Right lobe of liver (tissue), 6 donors: ENCODE measurements around the gene ADGRG2. TPM values are rescaled to one million over a fixed set of nuclear protein-coding genes. Genes with fewer than 3 reads are reported as not detected.

Experiments
- ATAC-seq, 4 donors: fragments of 200-7000 bp; cut with Tn5 transposase; one replicate each; pipeline ENCODE4 v1.9.1; 2020; ENCODE audit warnings: mild to moderate bottlenecking in 4 of 4, moderate library complexity in 4 of 4
- DNase-seq, 3 donors: peaks; one replicate each; pipeline ENCODE4 v3.0.0-alpha.2; 2020
- H3K27ac ChIP-seq, 3 donors: fragments of 200-600 bp; one replicate each; pipeline ENCODE4 v1.8.0; 2022
- H3K27me3 ChIP-seq, 2 donors: fragments of 200-600 bp; one replicate each; pipeline ENCODE4 v1.8.0; 2022
- H3K36me3 ChIP-seq, 4 donors: fragments of 200-600 bp; sonication (generic) in 1 of 4; one replicate each; pipeline versions ENCODE4 v1.5.1 to v1.8.0; 2017 to 2022; ENCODE audit warnings: control low read depth in 1 of 4
- H3K4me1 ChIP-seq, 4 donors: fragments of 200-600 bp; sonication (generic) in 1 of 4; one replicate each; pipeline versions ENCODE4 v1.5.1 to v1.8.0; 2017 to 2022; ENCODE audit warnings: control low read depth in 1 of 4
- H3K4me3 ChIP-seq, 3 donors: fragments of 200-600 bp; one replicate each; pipeline ENCODE4 v1.8.0; 2022
- H3K9me3 ChIP-seq, 4 donors: fragments of 200-600 bp; sonication (generic) in 1 of 4; one replicate each; pipeline versions ENCODE4 v1.5.1 to v1.8.0; 2017 to 2022; ENCODE audit warnings: control low read depth in 1 of 4
- CTCF ChIP-seq, 4 donors: fragments of 200-600 bp in 3 of 4; fragments of 450-650 bp in 1 of 4; IDR thresholded peaks; one replicate each; pipeline versions ENCODE4 v1.5.1 to v1.8.0; 2016 to 2022; ENCODE audit warnings: antibody characterized with exemption in 4 of 4, mild to moderate bottlenecking in 2 of 4
- POLR2A ChIP-seq: fragments of 450-650 bp; IDR thresholded peaks from one replicate; pipeline ENCODE4 v1.6.1; 2017; ENCODE audit warnings: antibody characterized with exemption, mild to moderate bottlenecking
- WGBS: methylation state at CpG from one replicate; pipeline ENCODE4 v1.1.6; 2018; ENCODE audit warnings: low coverage, low lambda C conversion rate; ENCODE audit not compliant: insufficient coverage; ENCODE audit errors: missing lambda C conversion rate; 5-methylcytosine and 5-hydroxymethylcytosine counted together
- intact Hi-C, 2 donors: fragments of 100-400 bp; cut with DNase I; formaldehyde crosslinking; loops; one replicate each; pipeline versions ENCODE4 v1.11.2 to v1.14.1; 2022
- total RNA-seq, 6 experiments: library from RNA; depleted of rRNA in 2 of 6; stranded (reverse); fragments of >200 nt in 2 of 6; fragmentation: NEBNext Ultra II Directional in 3 of 6; extraction: Animal tissue kit (Norgen Biotek cat#: 25700) in 3 of 6; gene quantifications; one replicate each; pipeline versions ENCODE4 v1.1.0 to v1.2.4, GENCODE V29; 2016 to 2023
- donor health status: DM: no; HTN: yes; CAD: no.
- donor health status: DM: no; HTN: no; CAD: no.
- donor health status: DM: no; HTN: no; CAD: no.
- donor health status: DM: no; HTN: yes; CAD: no.
- donor health status: DM: no; HTN: yes; CAD: no.

The ADGRG2 gene
- total RNA-seq, 6 experiments from 2014 or later = 0.53 to 3.5 (median 2.1) TPM

DNA sequence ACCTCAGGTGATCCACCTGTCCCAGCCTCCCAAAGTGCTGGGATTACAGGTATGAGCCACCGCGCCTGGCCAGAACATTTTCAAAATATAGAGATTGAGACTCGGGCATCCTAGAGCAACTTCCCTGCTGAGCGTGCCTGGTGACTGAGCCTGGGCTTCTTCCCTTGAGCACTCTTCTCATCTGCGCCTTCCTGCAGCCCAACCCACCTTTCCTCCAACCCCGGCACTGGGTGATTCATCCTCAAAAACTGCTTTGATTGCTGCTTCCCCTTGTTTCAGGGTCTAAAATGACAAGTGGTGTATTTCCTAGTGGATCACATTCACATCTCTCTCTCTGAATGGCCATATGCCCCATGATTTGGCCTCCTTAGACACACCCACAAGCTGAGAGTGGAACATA is 176.1 kb downstream of the ADGRG2 start:
- Histone ChIP-seq H3K4me1 (no peaks in the 10 kb centered on the region), H3K27ac (no peak overlapping the region), H3K4me3 (no peak overlapping the region), H3K9me3 (no peaks in the 10 kb centered on the region), H3K27me3 (no peaks in the 10 kb centered on the region), H3K36me3 (peaks cover 0 to 5% (median 3%) of the 10 kb centered on the region in 4 donors)
- ATAC-seq = no peak
- WGBS = 73% methylated on average over 4 of the region's 6 CpGs
- TF ChIP-seq CTCF (IDR thresholded peaks at IDR 0.05) = no peak
- intact Hi-C loops = no loop called here
- DNase-seq = no peak

- intact Hi-C loops = no loop called here
- 36% methylated on average over 2 of the region's 2 CpGs for WGBS
- no peak overlapping the region for H3K4me3 ChIP-seq
- DNase-seq = no peak
- no peaks in the 10 kb centered on the region for H3K27me3 ChIP-seq
- TF ChIP-seq POLR2A = no peak
- TF ChIP-seq CTCF (IDR thresholded peaks at IDR 0.05) = no peak
- no peaks in the 10 kb centered on the region for H3K9me3 ChIP-seq
- H3K4me1 ChIP-seq = no peaks in the 10 kb centered on the region
- H3K27ac ChIP-seq = no peak overlapping the region
- ATAC-seq = peak in 2 of 4 donors; percentile 44 to 53
- peaks cover 0 to 6% (median 5%) of the 10 kb centered on the region in 4 donors for H3K36me3 ChIP-seq
These were observed 176.8 kb downstream of the ADGRG2 start for GRCh38 chrX:18945483-18945882.

DNA sequence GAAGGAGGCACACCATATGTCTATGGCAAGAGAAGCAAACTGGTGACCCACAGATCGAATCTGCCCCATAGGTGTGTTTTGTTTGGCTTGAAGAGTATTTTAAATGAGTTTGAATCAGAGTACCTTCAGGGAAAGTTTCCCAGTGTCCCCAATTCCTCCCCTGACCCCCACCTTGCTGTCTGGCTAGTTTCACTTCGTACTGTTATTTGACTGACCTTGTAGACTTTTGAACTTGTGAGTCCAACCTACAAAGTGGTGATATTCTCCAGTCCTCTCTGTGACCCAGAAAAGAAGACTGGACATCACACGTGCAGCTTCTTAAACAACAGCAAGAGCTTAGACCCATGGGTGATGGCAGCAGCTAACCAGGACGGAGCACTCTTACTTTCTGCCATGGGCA is 177.8 kb downstream of the ADGRG2 start:
- TF ChIP-seq POLR2A = no peak
- TF ChIP-seq CTCF (IDR thresholded peaks at IDR 0.05) = no peak
- Histone ChIP-seq H3K36me3 (peaks cover 0 to 6% (median 5%) of the 10 kb centered on the region in 4 donors), H3K4me1 (no peaks in the 10 kb centered on the region), H3K4me3 (no peak overlapping the region), H3K27me3 (no peaks in the 10 kb centered on the region), H3K27ac (no peak overlapping the region), H3K9me3 (no peaks in the 10 kb centered on the region)
- intact Hi-C loops = no loop called here
- WGBS = 23% methylated on average over 4 of the region's 4 CpGs
- ATAC-seq = peak in 2 of 4 donors; percentile 35 to 61
- no peak for DNase-seq

DNA sequence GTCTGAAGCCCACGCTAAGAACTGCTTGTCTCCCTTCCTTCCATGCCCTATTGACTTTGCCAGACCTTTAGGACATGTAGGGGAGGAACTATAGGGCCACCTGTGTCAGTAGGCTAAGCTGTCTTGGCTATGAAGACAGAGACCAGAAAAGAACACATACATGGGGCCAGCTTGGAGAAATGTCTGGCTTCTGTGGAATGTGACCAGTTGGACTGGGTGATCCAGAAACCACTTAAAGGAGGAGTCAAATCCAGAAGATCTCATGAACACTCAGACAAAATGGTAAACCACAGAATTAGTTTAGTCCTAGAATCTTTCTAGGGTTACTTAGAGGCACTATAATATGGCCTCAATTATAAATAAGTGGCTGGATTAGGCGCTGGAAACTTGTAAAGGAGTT is 180.4 kb downstream of the ADGRG2 start:
- ATAC-seq (no peak), DNase-seq (no peak)
- no peaks in the 10 kb centered on the region for H3K27me3 ChIP-seq
- WGBS = 58% methylated on average over 2 of the region's 2 CpGs
- peaks cover 0 to 10% (median 3%) of the 10 kb centered on the region in 4 donors for H3K36me3 ChIP-seq
- H3K27ac ChIP-seq = no peak overlapping the region
- no peak overlapping the region for H3K4me3 ChIP-seq
- TF ChIP-seq POLR2A = no peak
- intact Hi-C loops = no loop called here
- no peaks in the 10 kb centered on the region for H3K9me3 ChIP-seq
- no peaks in the 10 kb centered on the region for H3K4me1 ChIP-seq

Other genes starting within 250 kb of the ADGRG2 start
- gene PHKA2, start 138.4 kb downstream of the ADGRG2 start, total RNA-seq = 100 to 1,000 TPM in 2 of 6 experiments, 10 to 100 TPM in 4; 48.9 to 114 (median 62.1) TPM
- gene PDHA1, start 221.5 kb upstream of the ADGRG2 start, total RNA-seq = 100 to 1,000 TPM in 5 of 6 experiments, 10 to 100 TPM in 1; 78.5 to 133 (median 120) TPM